GM19452 (cell line): ENCODE results near the gene LCP2.

Experiments used
- ATAC-seq: cut with Tn5 transposase; IDR thresholded peaks from one replicate; pipeline ENCODE4 v1.9.1; 2021; ENCODE audit not compliant: unreplicated experiment

Gene LCP2

DNA sequence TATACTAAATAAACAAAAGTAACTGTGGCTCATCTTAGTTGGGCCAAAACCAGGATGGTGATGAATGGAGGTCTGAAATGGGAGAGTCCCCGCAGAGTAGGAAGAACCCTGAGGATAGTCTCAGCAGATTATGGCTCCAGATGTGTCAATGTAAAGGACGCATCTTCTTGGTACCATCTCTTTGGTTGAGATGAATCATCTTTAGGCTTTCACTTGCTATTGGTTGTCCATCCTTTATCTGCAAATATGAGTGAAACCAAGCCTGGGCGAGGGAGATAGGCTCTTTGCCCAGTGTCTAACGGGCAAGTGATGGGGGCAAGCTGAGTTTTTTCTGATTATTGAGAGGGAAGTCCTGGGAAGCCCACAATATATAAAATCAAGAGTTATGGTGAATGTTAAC lies 19.4 kb upstream of the LCP2 start:
- ATAC-seq: no peak

DNA sequence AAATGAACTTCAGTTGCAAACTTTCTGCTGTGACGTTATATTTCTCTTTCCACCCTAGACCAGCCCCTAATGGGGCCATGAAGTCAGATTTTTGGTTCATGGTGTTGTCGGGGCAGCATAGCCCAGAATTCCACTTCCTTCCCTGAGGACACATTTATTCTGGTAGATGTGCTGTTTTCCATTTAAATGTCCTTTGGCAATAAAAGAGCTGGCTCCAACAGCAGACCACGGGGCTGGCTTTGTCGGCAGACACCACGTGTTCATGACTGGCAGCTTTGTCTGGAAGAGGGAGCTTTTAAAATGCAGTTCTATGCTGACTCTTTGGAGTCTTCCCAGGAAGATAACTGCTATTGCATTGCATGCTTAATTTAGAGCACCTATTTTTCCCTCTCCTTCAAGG lies 17.6 kb upstream of the LCP2 start:
- no peak for ATAC-seq

DNA sequence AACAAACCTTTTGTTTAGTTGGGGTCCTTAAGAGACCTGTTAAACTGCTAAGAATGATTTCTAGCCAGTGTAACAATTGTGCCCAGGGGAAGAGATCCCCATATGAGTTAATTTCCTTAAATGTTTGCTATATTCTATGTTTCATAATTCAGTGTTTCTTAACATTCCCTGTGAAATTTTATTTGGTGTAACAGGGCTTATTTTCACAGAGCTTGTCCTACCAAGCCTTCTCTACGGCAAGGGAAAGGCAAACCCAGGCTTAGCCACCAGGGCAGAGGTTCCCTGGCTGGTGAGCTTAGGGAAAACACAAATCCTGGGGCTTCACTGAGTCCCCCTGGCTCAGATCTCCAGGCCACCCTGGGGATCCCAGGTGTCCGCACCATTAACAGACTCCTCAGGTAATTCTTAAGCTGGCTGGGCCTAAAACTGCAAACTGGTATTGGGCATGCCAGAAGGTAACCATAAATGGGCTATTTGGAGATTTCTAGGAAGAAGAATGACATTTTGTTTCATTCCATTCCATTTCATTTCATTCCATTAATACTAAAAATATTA lies 17.0 kb upstream of the LCP2 start:
- no peak for ATAC-seq

DNA sequence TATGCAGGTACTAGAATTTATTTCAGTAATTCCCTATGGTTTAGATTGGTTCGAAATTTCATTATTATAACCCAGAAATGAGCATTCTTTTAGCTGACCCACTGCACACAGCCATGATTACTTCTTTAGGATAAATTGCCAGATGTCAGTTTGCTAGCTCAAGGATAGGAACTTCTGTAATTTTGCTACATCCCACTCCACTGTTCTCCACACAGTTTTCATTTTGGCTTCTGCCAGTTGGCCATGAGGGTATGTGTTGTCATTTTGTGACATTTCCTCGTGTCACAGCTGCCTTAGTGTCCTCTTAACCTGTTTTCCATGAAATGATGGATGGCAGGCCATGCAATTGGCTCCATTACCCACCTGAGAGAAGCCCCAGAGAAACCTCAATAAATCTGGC lies 16.2 kb upstream of the LCP2 start:
- ATAC-seq: no peak

DNA sequence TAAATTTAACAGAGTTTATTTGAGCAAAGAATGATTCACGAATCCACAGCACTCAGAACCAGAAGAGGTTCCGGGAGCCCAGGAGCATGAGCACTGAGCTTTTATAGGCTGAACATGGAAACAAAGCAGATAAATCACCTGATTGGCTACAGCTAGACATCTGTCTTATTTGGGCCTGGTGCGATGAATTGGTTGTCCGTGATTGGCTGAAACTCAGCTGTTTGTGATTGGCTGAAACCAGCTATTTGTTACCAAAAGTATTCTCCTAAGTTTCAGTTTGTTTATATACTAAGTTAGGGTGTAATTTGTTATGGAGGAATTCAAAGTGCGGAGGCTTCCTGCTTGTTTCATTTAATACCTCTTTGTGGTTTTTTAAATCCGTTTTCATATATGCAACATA lies 15.8 kb upstream of the LCP2 start:
- no peak for ATAC-seq

DNA sequence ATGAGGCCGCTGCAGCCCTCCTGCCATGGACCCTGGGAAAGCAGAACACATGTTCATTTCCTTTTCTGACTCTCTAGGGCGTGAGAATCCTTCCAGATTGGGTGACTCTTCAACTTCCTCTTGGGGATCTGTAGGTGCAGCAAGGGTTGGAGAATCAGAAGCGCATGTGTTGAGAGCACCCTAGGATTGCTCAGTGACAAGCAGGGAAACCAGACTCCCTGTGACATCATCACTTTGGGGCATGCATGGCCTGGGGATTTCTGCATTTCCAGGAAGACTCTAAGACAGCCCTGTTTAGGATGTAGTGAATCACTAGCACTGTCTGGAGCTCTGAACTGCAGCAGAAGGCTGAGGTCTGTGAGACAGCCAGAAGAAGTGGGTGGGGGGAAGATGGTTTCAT lies 15.1 kb upstream of the LCP2 start:
- ATAC-seq: peak; percentile 78

DNA sequence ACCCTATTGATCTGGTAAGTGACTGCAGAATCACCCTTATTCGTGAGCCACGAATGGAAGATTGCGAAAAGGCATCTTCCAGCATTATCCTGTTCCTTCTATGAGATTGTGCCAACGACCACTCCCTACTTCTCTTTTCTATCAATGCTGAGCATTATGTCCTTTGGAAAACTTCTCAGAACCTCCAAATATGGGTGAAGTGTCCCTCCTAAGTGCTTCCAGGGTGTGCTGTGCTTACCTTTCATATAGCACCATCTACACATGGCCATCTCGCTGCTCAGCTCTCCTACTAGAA lies 14.7 kb upstream of the LCP2 start:
- no peak for ATAC-seq

DNA sequence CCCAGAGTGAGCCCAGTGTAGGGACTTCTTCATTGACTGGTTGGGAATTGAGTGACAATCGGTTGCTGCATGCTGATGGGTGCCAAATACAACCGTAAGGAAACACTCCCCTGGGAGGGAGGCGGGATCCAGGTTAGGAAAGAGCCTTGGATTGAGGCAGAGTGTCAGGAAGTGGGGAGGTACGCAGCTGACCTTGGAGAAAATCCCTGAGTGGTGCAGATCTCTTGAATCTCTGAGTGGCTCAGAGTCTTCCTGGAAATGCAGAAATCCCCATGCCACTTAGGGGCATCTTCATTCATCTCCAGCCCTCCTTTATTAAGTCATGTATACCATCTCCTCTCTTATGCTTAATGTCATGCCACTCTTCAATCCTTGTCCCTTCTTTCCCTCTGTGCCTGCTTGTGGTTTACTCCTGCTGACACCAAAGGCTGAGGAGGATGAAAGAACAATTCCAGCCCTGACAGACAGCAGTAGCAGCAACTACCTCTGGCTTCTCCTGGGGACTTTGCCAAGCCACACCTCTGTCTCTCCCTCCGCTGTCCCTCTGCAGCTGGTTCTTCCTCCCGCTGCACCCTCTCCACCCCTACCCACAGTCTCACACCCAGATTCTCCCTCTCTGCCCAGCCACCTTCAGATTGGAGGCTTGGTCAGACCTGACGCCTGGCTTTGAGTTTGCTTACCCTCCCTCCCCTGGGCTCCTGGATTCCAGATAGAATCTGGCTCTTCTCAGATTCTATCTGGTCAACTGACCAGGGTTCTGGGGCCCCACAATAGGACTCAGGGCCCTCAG lies 14.1 kb upstream of the LCP2 start:
- no peak for ATAC-seq

DNA sequence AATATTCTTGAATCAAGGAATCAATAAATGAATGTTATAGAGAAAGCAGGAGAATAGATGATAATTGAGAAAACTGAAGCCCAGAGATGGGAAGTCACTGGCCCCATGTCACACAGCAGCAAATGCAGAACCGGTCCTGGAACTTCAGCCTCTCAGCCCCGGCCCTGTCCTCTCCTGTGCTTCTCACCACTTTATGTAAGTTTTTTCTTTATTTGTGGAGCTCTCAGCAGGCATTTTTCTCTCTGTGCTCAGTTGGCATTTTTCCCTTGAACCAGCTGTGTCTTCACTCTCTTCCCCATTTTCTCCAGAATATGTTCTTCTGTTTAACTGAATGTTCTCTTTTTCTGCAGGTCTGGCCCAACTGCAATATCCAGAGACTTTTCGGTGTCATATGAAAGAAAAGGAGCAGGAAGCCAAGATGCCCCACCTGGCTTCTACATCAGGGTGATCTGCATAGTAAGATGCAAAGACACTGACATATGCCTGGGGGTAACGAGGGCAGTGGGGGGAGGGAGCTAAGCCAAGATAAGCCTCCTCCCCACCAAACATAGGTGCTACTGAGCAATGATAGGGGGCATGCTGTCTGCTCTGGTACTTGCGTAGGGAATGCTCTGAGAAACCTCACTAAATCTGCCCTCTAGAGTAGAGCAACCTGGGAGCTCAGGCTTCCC lies 12.8 kb upstream of the LCP2 start:
- no peak for ATAC-seq

DNA sequence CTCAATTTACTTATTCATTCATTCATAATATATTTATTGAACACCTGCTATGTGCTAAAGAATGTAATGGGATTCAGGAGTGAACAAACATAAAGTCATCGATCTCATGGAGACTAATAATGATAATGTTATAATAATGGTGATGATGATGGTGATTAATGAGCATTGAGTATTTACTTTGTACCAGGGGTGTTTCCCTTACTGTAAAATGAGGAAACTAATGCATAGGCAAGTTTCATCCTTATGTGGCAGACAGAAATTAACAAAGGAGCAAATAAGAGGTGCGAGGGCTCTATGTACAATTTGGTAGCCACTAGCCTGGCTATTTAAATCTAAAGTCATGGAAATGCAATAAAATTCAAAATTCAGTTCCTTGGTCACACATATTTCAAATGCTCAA lies 11.1 kb upstream of the LCP2 start:
- no peak for ATAC-seq

DNA sequence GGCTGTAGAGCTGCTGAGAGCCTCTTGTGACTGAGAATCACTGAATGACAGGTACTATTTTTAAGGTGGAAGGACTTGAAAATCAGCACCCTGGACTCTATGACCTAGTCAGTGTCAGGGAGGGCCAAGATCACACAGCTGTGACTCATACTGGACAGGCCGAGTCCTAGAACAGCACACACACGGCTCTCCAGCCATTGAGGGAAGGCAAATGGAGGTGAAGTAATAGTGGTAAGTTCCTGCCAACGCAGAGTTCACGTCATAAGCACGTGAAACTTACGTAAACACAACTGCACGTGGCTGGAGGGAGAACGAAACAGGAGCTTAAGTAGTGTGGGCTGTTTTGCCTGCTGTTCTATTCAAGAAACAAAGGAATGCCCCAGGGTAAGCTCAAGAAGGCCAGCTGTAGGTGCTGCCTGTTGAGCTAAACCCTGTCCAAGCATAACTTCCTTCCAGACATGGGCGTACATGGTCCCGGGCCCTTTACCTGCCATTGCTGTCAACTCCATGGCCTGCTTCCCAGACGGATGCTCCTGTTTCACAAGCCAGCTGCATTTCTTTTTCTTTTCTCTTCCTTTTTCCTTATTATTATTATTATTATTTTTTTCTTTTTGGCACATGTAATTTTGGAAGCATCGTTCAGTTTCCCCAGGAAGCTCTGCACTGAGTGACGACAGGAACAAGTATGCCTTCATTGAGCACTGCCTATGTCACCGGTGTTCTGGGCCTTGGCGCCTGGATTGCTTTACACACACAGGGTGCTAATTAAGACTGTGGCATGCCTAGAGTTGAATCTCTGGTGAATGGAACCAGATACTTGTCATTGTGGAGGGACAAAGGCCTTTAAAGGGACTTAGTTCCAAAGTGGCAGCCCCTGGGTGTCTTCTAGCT lies 10.2 kb upstream of the LCP2 start:
- no peak for ATAC-seq

DNA sequence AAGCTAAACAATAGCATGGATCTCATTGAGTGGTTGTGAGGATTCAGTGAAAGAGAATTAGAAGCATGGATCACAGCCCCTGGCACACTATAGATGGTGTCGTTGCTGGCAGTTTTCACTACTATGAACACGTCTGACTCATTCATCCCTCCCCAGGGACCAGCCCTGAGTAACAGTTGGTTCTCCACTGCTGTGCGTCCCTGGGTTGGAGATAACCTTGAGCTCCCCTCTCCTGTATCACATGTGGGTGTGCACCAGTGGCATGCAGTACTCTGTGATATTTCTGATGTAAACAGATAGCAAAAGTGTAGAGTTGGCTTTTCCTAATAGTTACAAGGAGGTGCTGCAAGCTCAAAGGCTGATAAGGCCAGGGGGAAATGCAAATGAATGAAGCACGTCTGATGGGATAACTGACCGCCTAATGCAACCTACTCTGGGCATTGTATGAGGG lies 8.8 kb upstream of the LCP2 start:
- ATAC-seq: peak; percentile 70

DNA sequence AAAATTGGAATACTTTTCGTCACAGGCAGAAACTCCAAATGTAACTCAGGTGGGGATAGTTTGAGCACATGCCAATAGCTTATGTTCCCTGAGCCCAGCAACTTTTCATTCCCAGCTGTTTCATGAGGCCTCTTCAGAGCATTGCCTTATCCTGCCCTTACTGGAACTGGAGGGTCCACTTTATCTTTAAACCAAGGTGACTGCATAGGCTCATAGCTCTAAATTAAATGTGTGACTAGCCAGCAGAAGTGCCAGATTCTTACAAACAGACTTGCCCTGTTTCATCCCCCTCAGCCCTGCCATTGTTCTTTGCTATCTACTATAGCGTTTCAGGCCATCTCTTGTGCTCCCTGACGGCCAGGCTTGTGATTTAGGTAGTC lies 8.1 kb upstream of the LCP2 start:
- no peak for ATAC-seq

DNA sequence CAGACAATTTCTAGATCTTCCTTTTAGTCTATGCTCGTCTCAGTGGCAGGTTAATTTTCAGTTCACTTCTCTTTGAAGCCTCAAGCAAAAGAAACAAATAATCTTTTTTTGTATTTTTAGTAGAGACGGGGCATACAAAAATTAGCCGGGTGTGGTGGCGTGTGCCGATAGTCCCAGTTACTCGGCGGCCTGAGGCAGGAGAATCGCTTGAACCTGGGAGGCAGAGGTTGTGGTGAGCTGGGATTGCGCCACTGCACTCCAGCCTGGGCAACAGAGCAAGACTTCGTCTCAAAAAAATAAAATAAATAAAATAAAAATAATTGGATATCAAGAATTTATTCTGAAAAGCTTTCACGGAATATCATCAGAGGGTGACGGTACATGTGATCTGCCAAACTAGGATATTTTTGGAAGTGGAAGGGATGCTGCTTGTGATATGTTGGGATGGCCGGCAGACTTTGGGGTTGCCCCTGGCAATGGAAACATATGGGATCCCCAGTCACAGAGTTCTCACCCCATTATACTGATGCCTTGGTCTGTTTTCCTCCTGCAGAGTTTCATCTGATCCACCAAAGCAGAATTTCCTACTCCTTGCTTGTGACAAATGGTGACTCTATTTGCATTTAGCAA lies 7.6 kb upstream of the LCP2 start:
- ATAC-seq: no peak

DNA sequence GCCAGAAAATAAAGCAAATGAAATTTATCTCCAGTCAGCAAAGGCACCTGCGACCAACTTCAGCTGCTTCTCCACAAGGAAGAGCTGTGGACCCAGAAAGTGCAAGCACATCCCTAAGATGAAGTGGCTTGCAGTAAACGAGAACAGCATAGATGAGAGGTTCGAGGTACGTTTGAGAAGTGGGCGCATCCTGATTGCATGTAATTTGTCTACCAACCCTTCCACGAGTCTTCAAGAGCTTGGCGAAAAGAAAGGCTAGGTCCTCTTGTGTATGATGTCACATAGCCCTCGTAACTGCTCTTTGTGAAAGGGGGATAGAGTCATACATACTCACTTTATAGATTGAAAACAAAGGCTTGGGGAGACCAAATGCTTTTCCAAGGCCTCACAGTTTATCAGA lies 6.0 kb upstream of the LCP2 start:
- ATAC-seq: no peak

DNA sequence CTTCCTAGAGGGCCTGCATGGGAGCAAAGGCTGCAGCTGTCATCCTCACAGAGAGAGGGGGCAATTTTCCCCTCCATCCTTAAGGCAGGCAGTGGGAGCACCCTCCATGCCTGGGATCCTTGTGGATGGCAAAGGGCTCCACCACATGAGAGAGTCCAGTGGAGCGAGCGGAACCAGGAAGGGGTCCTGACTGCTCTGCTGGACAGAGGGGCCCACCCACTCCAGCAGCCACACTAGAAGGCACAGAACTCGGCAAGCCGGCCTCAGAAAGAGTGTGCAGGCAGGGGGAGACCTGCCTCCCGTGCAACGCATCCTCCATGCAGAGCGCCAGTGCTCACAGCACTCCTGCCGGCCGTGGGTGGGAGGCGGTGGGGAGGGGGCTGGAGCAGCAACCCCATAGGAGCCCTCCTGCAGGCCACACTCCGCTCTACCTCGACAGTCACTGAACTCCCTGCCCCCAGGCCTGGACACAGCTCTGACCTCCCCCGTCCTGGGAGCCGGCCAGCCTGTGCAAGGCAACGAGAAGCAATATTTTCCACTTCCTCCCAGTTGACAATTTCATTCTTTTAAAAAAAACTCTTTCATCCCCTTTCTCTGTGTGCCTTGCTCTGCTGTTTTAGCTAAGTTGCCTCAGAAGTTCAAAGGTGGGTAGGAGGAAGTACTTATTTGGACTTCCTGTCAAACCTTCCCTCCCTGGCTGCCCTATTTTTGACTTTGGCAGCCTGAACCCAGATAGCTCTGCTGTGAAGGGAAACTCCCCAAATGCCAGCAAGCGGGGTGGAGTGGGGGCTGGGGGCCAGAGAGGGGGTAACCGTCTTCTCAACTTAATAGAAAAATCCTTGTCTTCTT lies 5.3 kb upstream of the LCP2 start:
- ATAC-seq: peak; percentile 83

DNA sequence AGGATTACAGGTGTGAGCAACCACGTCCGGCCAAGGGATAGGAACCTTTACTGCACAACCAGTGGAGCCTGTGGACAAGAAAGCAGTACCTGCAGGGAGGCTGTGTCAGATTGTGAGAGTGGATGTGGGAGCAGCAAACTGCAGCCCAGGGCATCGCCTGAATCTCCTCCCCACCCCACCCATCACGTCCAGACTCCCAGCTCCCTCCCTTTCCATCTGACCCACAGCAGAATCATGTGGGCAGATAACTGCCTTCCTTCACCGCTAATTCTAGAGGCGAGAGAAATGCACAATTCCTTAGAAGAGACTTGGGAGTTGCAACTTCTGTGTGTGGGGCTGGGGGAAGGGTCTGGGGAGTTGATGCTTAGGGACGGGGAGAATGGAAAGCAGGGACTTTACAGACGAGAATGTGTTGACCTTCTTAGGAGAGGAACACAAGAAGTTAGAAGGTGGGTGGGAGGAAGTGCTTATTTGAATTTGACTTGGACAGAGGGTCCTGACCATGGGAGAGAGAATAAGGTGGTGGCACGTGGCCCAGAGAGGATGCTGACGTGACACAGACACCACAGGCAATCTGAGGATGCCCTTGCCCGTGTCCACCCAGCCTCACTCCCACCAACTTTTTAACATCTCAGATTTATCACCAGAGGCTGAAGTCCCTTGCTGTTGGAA lies 4.5 kb upstream of the LCP2 start:
- ATAC-seq: no peak

DNA sequence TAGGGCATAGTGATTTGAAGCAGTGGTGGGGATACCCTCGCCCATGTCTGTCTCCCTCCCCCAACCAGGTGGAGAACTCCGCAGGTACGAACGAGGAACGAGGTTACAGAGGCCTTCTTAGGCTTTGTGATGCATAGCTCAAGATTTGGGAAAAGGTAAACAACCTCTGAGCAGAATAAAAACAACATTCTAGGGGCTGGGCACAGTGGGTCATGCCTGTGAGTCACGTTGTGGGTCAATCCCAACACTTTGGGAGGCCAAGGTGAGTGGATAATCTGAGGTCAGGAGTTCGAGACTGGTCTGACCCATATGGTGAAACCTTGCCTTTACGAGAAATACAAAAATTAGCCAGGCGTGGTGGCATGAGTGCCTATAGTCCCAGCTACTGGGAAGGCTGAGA lies 3.6 kb upstream of the LCP2 start:
- ATAC-seq: no peak

DNA sequence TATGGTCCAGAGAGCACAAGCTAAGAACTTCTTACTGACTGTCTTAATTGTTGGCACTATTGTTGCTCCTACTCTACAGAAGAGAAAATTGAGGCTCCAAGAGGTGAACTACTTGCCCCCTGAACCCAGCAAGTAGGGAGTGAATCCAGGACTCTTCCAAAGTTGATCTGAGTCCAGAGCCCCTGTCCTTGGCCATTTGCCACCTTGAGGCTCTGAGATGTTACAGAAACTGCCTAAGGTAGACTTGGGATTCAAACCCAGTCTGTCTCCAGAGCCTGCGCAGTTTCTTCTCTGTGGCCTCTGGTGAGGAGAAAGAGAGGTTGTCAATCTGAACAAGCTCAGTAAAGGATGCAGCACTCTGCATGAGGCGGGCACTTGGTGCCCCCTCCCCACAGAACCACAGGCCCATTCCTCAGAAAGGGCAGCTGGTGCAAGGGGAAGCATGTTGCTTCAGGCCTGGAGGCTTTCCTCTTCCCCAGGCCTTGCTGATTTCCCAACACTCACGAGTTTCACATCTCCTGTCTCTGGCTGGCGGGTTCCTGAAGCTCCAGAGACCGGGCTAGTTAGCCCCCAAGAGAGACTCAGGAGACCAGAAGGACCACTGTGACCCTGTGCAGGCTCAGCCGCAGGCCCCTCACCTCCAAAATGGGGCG lies 2.9 kb upstream of the LCP2 start:
- ATAC-seq: no peak
